ENCODE results near the gene PCDHB8.
"Not testable (repeated sequence)": the region's sequence is repeated elsewhere in the genome, so short reads cannot be mapped to it uniquely, and the experiment has no call there.

PCDHB8 gene
- 0 to 0.07 (median 0) reads per million in 18 experiments for total RNA-seq

- not testable (repeated sequence) for DNase-seq
These were observed at the start of gene PCDHB8 for GRCh38 chr5:141177577-141178191. Gene PCDHB8 (plus strand): TSS chr5:141177790. CDS start chr5:141178035, 245 bp downstream.

DNA sequence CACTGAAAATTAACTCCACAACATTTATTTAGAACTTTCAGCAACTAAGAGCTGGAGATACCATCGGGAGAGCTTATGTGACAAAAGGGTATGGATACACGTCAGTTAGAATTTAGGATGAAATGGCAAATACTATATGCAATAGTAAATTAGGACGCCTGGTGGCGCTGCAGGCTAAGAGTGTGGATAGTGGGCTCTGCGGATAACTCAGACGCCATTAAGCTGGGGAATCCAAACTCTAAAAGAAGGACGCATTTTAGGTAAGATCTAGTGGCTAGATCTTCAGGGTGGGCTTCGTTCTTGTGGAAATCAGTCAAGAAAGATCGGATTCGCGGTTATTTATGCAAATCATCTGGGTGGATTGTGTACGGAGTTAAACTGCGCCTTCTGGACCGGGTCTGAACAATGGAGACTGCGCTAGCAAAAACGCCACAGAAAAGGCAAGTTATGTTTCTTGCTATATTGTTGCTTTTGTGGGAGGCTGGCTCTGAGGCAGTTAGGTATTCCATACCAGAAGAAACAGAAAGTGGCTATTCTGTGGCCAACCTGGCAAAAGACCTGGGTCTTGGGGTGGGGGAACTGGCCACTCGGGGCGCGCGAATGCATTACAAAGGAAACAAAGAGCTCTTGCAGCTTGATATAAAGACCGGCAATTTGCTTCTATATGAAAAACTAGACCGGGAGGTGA lies 42.4 kb upstream of the PCDHB8 start, which contains the start of gene PCDHB5:
TSS of gene PCDHB5 (plus strand) at position 177 of the 688 bp plus-strand sequence. CDS start at position 406, 229 bp downstream.
- DNase-seq, result no peak

DNA sequence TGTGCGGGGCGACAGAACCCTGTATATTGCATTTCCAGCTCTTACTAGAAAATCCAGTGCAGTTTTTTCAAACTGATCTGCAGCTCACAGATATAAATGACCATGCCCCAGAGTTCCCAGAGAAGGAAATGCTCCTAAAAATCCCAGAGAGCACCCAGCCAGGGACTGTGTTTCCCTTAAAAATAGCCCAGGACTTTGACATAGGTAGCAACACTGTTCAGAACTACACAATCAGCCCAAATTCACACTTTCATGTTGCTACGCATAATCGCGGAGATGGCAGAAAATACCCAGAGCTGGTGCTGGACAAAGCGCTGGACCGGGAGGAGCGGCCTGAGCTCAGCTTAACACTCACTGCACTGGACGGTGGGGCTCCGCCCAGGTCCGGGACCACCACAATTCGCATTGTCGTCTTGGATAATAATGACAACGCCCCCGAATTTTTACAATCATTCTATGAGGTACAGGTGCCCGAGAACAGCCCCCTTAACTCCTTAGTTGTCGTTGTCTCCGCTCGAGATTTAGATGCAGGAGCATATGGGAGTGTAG lies 41.8 kb upstream of the PCDHB8 start:
- no peak for DNase-seq

GRCh38 chr5:141137346-141137745 lies 40.2 kb upstream of the PCDHB8 start:
- not testable (repeated sequence) for DNase-seq

GRCh38 chr5:141149812-141150211 lies 27.8 kb upstream of the PCDHB8 start, which contains the start of gene PCDHB6:
Gene PCDHB6 (plus strand): TSS chr5:141150057. CDS start chr5:141150258, 201 bp downstream.
- no peak for DNase-seq

DNA sequence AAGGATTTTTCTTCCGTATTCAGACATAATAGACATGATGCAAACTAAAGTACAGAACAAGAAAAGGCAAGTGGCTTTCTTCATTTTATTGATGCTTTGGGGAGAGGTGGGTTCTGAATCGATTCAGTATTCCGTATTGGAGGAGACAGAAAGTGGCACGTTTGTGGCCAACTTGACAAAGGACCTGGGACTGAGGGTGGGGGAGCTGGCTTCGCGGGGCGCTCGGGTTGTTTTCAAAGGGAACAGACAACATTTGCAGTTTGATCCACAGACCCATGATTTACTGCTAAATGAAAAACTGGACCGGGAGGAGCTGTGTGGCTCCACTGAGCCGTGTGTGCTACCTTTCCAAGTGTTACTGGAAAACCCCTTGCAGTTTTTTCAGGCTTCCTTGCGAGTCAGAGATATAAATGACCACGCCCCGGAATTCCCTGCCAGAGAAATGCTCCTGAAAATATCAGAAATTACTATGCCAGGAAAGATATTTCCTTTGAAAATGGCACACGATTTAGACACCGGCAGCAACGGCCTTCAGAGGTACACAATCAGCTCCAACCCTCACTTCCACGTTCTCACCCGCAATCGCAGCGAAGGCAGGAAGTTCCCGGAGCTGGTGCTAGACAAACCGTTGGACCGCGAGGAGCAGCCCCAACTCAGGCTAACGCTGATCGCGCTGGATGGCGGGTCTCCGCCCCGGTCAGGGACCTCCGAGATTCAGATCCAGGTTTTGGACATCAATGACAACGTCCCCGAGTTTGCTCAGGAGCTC lies 27.2 kb upstream of the PCDHB8 start:
- no peak for DNase-seq

DNA sequence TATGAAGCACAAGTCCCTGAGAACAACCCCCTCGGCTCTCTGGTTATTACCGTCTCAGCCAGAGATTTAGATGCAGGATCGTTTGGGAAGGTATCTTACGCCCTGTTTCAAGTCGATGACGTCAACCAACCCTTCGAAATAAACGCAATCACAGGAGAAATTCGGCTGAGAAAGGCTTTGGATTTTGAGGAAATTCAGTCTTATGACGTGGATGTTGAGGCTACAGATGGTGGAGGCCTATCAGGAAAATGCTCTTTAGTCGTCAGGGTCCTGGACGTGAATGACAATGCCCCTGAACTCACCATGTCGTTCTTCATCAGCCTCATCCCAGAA lies 26.6 kb upstream of the PCDHB8 start:
- no peak for DNase-seq

DNA sequence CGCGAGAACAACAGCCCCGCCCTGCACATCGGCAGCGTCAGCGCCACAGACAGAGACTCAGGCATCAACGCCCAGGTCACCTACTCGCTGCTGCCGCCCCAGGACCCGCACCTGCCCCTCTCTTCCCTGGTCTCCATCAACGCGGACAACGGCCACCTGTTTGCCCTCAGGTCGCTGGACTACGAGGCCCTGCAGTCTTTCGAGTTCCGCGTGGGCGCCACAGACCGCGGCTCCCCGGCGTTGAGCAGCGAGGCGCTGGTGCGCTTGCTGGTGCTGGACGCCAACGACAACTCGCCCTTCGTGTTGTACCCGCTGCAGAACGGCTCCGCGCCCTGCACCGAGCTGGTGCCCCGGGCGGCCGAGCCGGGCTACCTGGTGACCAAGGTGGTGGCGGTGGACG lies 26.0 kb upstream of the PCDHB8 start:
- DNase-seq, result not testable (repeated sequence)

DNA sequence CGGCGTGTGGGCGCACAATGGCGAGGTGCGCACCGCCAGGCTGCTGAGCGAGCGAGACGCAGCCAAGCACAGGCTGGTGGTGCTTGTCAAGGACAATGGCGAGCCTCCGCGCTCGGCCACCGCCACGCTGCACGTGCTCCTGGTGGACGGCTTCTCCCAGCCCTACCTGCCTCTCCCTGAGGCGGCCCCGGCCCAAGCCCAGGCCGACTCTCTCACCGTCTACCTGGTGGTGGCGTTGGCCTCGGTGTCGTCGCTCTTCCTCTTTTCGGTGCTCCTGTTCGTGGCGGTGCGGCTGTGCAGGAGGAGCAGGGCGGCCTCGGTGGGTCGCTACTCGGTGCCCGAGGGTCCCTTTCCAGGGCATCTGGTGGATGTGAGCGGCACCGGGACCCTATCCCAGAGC lies 25.5 kb upstream of the PCDHB8 start:
- DNase-seq, result not testable (repeated sequence)

DNA sequence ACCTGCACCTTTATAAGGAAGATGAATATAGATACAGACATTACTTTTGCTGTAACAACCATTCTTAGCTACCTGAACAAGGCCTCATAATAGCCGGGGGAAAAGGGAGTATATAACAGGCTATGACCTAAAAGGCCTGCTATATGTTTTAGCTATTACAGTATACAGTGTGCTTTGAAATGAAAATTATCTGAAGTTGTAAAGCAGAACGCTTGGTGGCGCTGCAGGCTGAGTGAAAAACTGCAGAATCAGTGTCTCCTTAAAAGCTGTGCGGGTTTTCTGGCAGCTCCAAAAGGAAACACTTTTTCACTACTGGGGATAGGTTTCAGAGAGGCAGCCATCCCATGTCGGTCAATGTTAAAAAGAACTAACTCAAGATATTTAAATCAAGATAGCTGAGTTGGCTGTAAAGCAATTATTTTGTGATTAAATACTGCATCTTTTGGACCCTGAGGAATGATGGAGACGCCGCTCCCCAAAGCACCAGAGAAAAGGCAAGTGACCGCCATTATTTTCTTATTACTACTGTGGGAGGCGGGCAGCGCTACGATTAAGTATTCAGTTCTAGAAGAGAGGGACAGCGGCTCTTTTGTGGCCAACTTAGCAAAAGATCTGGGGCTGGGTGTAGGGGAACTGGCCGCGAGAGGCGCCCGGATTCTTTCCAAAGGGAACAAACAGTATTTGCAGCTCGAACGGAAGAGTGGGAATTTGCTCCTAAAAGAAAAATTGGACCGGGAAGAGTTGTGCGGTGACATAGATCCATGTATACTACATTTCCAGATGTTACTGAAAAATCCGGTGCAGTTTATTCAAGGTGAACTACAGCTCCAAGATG lies 21.8 kb upstream of the PCDHB8 start:
- DNase-seq, result no peak

- not testable (repeated sequence) for DNase-seq
These were observed 20.2 kb upstream of the PCDHB8 start for GRCh38 chr5:141157356-141157755.

- not testable (repeated sequence) for DNase-seq
These were observed 19.7 kb upstream of the PCDHB8 start for GRCh38 chr5:141157901-141158300.

DNA sequence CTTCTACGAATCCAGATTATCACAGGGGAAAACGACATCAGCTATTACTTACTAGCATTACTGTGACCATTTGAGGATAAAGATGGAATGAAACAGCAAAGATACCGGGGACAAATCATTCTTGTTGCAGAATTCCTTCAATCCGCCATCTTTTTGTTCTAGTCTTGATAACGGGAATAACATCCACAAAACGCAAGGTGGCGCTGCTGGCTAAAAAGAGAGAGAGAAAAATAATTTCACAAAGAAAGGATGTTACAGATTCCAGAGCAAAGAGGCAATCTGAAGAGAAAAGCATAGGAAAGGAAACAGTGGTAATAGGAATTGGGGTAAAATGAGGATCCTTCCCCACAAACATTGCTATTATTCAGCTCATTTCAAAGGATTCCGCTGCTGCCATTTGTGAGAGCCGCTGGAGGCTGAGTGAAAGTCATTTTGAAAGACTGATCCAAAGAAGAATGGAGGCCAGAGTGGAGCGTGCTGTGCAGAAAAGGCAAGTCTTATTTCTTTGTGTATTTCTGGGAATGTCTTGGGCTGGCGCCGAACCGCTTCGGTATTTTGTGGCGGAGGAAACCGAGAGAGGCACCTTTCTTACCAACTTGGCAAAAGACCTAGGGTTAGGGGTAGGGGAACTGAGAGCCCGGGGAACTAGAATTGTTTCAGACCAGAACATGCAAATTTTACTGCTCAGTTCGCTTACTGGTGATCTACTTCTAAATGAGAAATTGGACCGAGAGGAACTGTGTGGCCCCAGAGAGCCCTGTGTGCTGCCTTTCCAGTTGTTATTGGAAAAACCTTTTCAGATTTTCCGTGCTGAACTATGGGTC lies 5.0 kb upstream of the PCDHB8 start, which contains the start of gene PCDHB7:
TSS of gene PCDHB7 (plus strand) at position 264 of the 824 bp plus-strand sequence. CDS start at position 456, 192 bp downstream.
- DNase-seq, result no peak

DNA sequence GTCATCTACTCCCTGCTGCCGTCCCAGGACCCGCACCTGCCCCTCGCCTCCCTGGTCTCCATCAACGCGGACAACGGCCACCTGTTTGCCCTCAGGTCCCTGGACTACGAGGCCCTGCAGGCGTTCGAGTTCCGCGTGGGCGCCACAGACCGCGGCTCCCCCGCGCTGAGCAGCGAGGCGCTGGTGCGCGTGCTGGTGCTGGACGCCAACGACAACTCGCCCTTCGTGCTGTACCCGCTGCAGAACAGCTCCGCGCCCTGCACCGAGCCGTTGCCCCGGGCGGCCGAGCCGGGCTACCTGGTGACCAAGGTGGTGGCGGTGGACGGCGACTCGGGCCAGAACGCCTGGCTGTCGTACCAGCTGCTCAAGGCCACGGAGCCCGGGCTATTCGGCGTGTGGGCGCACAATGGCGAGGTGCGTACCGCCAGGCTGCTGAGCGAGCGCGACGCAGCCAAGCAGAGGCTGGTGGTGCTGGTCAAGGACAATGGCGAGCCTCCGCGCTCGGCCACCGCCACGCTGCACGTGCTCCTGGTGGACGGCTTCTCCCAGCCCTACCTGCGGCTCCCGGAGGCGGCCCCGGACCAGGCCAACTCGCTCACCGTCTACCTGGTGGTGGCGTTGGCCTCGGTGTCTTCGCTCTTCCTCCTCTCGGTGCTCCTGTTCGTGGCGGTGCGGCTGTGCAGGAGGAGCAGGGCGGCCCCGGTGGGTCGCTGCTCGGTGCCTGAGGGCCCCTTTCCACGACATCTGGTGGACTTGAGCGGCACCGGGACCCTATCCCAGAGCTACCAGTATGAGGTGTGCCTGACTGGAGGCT lies 3.1 kb upstream of the PCDHB8 start:
- DNase-seq, result not testable (repeated sequence)

DNA sequence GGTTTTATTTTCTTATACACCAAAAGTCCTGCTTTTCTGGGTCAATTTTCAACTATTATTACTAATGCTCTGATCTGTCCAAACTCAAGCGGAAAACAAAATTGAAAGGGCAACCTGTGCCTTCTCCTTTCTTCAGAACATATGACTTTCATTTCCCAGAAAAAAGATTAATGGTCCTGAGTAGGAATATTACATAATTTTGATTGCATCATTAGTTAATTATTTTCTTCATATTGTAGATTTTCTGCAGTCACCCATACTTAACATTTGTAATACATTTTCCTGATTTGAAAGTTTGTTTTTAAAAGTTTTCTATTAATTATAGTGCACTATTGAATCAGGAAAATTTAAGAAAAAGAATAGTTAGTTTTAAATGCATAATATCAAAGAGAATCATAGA lies 1.7 kb upstream of the PCDHB8 start:
- no peak for DNase-seq

GRCh38 chr5:141179371-141179770 lies 1.8 kb downstream of the PCDHB8 start:
- DNase-seq, result not testable (repeated sequence)

- DNase-seq, result not testable (repeated sequence)
These were observed 2.3 kb downstream of the PCDHB8 start for GRCh38 chr5:141179876-141180275.

DNA sequence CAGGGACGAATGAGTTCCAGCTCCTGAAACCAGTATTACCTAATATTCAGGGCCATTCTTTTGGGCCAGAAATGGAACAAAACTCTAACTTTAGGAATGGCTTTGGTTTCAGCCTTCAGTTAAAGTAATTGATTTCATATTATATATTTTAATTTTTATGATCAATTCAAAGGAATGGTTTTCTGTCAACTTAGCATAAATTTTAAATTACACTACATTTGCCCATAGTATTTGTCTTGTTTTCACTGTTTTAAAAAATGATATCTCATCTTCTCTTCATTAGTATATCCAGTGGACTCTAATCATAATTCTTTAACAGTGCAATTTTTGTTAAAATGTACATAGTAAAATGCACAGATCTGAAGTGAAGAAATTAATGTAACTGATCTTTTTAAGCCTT lies 2.7 kb downstream of the PCDHB8 start:
- no peak for DNase-seq

- no peak for DNase-seq
These were observed 4.7 kb downstream of the PCDHB8 start, which contains the start of gene PCDHB16 for GRCh38 chr5:141182248-141182647. Gene PCDHB16 (plus strand): TSS chr5:141182387. CDS start chr5:141182560, 173 bp downstream.
